HG03354 (cell line): Measurements from ENCODE around the gene PF4V1.
A peak's percentile ranks its signal among the peaks of the same experiment; 100 is the strongest.

ENCODE experiments used
- ATAC-seq: cut with Tn5 transposase; IDR thresholded peaks from one replicate; pipeline ENCODE4 v1.9.1; 2021; ENCODE audit warnings: mild to moderate bottlenecking; ENCODE audit not compliant: unreplicated experiment, poor library complexity, severe bottlenecking

The PF4V1 gene, protein sequence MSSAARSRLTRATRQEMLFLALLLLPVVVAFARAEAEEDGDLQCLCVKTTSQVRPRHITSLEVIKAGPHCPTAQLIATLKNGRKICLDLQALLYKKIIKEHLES

DNA sequence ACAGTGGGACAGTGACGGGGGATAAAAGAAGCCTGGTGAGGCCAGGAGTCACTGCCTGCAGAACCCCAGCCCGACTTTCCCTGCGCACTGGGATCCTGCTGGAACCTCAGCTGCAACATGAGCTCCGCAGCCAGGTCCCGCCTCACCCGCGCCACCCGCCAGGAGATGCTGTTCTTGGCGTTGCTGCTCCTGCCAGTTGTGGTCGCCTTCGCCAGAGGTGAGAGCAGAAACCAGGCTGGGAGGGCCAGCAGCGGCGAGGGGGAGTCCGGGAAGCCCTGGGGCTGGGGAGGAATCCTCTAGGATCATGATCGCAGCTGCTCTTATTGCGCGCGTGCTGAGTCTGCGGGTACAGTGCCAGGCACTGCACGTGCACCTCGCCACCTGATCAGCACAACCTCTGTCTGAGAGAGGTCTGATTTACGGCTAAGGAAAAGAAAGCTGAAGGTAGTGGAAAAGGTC is at the start of gene PF4V1:
Gene PF4V1 (plus strand): TSS at position 51 of the 459 bp plus-strand sequence. CDS start 67 bp downstream, at position 118.
- ATAC-seq, result no peak

DNA sequence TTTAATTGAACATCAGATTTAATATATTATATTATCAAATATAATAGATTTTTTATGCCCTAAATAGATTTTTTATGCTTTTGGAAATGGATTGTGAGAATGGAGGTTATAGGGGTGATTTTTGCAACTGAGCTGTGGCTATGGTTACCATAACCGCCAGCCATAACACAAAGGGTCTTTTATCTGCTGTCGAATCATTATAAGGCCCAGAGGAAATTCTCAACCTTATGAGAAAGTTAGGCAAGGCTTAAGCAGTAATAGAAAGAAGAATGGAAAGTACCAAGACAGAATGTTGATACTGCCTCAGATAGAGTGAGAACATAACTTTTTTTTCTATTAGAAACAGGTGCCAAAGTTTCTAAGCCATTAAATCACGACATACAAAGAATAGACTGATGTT is 42.9 kb upstream of the PF4V1 start:
- ATAC-seq, result no peak

DNA sequence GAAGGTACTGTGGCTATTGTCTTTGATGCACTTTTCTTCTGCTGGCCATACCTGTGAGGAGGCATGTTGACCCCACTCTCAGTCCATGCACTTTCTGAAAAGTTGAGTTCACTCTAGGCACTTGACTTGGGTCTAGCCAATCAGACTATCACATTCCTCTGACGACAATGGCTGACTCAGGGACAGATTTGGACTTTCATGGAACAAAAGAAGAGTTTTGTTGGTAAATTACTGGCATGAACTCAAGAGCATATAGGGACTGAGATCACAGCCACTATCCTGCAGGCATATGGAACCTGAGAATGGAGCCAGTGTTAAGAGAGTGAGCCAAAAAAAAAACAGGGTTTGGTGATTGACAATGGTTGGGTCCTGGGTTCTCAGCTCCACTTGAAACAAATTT is 41.3 kb upstream of the PF4V1 start:
- no peak for ATAC-seq

DNA sequence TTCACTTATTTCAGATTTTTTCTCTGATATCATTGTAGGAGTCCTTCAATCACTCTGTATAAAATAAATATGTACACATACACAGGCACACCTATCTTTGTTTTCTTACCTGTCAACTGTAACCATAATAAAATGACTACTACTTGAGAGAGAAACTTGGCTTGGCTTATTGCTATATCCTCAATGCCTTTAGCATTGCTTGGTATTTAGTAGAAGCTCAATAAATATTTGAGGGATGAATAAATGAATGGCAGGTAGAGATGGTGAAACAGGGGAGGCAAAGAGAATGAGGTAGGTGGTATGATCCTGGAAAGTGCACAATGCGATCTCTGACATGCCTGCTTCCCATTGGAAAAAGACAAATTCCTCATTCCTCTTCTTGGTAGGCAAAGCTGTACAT is 38.4 kb upstream of the PF4V1 start:
- no peak for ATAC-seq

DNA sequence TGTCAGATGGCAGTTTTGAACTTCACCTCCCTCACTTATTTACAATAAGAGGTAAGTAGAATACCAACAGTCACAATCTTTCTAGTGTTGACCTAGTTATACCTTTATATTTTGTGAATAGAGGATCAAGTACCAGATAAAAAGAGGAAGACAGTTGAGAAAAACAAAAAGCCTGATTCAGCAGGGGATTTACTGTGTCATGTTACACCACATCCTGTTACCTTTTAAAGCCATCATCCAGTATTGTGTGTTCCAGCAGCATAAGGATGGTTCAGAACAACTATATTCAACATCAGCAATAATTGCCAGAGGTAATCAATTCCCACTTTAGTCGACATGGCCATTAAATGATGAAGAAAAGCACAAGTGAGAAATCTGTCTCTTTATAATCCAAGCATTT is 38.0 kb upstream of the PF4V1 start:
- ATAC-seq, result peak; percentile 53

DNA sequence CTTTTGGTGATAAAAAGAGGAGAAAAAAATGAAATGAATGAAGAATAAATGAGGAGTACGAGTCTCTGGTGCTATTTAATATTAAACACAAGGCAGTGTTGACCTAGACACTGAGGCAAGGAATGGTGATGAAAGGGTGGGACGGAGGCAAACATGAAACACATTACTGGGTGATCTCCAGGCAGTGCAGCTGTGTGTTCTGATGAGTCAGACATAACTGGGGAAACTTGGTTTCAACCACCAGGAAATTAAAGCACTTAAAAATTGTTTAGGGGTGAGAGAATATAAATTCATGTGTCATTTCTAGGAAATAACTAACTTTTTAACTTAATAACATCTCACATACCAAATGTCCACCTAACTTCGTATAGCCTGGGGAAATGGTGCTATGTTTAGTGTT is 36.3 kb upstream of the PF4V1 start:
- no peak for ATAC-seq

DNA sequence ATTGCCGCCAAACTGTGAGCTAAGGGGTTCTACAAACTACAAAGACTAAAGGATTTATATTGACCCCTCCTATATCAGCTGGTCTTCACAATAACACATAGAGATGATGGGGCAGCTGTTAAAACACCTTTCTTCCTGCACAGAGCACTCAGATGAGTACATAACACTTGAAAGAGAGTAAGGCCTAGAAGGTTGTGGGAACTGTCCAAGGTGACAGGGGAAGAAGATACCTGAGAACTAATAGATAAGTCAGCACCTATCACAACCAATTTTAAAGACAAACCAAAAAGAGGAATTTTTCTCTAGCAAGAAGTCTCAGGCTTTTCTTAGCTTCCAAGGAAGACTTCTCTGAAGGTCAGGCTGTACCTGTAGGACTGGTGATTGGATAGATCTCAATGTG is 35.8 kb upstream of the PF4V1 start:
- ATAC-seq, result no peak

DNA sequence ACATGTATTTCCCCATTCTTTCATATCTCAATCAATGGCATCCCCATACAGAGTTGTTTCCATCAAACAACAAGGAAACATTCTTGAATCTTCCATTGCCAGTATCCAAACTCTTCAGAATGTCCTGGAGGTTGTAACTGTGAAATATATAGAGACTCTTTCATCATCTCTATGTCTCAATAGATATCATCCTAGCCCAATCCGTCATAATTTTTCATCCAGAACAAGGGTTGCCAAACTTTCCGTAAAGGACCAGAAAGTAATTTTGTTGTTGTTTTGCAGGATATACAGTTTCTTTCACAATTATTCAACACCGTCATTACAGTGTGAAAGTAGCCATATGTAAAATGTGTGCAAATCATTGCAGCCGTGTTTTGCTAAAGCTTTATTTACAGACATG is 31.8 kb upstream of the PF4V1 start:
- ATAC-seq, result no peak

DNA sequence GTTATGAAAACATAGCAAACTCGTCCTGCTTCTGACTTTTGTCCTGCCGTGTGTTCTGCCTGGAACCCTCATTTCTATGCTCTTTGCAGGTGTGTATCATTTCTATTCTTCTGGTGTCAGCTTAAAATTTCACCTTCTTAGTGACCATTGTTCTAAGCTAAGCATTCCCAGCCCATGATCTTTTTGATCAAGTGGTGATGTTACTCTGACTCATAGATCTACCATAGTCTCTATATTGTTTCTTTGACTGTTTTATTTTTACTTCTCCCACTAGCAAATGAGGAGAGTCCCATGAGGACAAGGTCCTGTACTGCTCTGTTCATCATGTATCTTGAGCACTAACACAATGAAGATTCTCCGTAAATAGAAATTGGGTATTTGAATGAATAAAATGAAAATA is 30.7 kb upstream of the PF4V1 start:
- ATAC-seq, result no peak

DNA sequence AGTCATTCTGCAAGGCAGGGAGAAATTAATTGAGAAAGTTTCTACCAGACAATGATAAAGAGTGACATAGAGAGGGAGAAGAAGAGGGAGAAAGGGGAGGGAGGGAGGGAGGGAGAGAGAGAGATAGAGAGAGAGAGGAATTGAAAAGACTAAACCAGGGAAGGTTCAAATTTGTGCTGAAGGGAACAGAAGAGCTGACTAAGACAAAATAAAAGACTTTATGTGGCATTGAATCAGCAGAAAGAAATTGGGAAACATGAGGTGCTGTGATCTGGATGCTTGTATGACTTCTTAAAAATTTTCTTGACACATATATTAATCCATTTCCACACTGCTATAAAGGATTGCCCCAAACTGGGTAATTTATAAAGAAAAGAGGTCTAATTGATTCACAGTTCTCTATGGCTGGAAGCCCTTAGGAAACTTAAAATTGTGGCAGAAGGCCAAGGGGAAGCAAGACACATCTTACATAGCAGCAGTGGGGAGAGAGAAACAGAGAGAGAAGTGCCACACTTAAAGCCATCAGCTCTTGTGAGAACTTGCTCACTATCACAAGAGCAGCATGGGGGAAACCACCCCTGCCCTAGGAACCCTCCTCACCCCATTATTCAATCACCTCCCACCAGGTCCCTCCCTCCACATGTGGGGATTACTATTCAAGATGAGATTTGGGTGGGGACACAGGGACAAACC is 30.1 kb upstream of the PF4V1 start:
- ATAC-seq, result no peak

DNA sequence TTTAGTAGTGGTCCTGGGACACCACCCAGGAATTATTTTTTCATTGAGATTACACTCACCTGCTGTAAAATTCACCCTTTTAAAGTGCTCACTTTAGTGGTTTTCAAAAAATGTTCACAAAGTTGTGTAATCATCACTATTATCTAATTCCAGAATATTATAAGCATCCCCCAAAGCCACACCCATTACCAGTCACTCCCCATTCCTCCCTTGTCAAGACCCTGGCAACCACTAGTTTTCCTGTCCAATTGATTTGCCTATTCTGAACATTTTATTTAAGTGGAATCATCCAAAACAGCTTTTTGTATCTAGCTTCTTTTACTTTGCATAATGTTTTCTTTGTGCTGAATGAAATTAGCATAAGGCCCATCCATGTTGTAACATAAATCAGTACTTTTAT is 29.3 kb upstream of the PF4V1 start:
- ATAC-seq, result no peak

DNA sequence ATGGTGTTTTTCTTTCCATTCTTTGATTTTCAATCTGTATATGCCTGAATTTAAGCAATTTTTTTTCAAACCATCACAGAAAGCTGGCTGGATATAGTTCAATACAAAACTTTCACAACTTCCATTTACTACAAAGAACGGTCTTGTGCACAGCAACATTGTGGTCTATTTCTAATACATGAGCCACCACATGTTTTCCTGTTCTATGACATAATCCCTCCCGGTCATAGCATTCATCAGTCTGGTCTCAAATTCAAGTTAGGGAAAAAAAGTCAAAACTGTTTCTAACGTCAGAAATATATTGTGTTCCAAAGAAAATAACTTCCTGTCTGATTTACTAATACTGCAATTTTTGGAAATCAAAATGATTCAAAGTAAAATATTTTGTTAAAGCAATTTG is 24.1 kb upstream of the PF4V1 start:
- ATAC-seq, result no peak

DNA sequence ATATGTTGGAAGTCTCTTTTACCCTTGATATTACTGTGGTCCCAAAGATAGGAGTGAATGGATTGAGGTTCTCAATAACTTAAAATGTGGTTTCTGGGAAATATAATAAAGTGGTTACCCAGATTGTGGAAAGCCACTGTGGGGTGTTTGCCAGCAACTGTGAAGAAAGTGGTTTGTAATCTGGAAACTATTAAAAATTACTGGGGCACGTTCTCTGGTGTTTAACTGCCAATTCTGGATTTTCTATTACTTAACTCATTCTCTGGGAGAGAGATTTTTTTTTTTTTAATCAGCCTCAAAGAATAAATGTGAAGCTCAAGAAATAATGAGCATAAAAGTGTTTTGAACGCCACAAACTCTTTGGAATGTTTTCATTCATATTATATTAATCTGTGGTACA is 21.5 kb upstream of the PF4V1 start:
- ATAC-seq, result no peak

DNA sequence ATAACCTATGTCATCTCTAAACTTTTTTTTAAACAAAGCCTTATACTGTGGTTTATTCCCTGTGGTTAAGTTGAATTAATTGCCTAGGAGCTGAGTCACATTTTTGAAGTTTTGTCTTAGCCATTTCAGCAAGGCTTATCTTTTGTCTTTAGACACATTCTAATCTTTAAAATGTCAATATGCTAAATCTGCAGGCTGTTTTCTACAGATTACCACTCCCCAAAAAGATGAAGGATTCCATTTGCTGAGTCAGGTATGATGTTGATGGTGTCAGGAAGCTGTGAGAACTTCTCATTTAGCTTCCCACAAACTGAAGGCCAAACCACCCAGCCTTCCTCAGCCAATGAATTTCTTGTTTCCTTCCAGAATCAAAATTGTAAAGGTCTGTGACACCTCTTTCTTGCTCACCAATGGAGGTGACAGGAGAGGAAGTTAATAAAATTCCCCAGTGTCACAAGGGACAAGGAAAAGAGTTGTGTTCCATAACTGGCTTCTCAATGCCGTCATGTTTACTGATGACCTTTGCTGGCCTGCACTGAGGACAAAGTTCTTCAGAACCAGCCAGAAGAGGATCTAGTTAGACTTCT is 20.4 kb upstream of the PF4V1 start:
- no peak for ATAC-seq

DNA sequence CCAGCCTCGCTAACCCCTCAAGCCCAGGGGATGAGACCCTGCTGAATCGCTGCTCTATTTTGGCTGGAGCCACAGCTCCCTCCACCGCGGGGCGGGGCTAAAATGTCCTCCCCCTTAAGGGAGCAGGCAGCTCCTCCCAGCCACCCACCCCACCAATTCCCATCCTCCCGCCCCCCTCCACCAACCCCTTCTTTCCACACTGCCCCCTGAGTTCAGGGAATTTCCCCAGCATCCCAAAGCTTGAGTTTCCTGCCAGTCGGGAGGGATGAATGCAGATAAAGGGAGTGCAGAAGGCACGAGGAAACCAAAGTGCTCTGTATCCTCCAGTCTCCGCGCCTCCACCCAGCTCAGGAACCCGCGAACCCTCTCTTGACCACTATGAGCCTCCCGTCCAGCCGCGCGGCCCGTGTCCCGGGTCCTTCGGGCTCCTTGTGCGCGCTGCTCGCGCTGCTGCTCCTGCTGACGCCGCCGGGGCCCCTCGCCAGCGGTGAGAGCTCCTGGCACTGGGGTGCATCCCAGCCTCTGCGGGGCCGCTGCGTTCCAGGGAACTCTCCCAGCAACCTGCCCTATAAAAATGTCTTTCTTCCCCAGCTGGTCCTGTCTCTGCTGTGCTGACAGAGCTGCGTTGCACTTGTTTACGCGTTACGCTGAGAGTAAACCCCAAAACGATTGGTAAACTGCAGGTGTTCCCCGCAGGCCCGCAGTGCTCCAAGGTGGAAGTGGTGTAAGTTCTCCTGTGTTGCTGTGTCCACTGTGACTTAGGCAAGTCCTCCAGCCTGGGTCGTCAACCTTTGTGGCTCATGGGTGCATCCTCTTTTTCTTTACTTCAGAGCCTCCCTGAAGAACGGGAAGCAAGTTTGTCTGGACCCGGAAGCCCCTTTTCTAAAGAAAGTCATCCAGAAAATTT is 16.5 kb upstream of the PF4V1 start, which contains the start of gene CXCL6:
Gene CXCL6 (plus strand): TSS at position 306 of the 907 bp plus-strand sequence. CDS start 73 bp downstream, at position 379.
- ATAC-seq, result no peak

DNA sequence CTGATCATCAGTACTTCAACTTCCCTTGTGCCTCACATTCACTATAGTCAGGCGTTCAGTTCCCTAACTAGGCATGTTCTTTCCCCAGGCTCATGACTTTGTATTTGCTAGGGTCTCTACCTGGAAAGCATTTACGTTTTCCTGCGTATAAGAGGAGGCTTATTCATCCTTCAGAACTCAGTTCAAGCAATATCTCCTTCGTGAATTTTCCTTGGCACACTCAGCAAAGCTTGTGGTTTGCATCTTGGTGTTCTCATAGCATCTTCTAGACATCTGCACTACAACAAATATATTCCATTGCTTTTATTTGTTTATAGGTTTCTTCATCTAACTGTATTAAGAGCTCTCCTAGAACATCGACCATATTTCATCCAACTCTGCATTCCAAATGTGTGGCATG is 14.0 kb upstream of the PF4V1 start:
- no peak for ATAC-seq

DNA sequence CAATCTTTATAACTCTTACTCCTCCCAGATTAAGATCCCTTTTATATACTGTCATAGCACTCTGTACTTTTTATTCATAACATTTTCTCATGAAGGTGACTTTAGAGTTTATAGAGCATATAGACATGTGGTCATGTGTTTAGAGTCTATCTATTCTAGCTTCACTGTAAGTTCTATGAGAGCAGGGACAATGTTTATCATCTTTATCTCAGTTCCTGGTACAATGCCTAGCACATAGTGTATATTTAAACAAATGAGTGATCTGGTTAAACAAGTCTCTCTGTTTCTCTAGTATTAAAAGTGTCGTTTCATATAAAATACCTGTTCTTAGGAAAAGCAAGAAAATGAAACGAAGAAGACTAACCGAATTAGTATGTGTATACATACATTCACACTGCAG is 13.4 kb upstream of the PF4V1 start:
- no peak for ATAC-seq

DNA sequence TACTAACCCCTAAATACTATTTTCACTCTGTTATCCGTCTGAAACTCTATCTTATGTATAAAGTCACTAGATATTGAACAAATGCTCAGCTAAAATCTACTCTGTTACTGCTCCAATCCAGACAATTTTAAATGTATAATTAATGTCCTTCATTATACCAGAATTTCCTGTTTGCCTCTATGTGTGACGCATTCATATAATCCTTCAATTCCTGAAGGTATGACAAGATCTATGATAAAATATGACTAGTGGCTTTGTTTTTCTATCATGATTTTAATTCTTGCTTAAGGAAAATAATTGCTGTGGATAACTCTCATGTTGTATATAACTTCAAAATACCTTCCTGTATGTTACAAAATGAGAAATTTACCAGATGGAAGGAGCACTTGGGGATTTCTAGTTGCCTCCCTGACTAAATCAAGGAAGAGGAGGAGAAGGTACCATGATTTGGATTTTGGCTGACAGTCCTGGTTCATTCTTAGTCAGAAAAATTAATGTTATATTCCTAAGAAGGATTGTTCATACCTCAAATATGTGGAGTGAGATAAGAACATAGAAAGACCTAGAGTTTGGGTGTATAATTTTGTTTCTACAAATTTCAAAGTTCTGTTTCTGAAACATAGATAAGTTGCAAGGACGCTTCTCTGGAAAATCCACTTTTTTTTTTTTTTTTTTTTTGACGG is 11.7 kb upstream of the PF4V1 start:
- ATAC-seq, result no peak

DNA sequence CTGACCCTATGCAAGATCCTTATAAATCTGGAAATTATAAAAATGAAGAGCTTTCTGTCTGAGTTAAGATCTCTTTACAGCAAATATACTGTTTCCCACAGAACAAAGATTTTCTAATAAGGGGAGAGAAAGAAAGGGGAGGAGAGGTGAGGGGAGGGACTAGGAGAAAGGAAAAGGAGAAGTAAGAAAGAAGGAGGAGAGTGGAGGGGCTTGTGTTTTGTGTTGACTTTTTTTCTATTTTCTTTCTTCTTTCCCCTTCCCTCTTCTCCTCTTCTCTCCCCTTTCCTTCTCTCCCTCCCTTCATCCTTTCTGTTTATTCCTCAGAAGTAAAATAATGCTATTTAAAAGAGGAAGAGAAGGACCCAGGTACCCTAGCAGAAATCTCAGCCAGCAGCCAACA is 10.4 kb upstream of the PF4V1 start:
- no peak for ATAC-seq

DNA sequence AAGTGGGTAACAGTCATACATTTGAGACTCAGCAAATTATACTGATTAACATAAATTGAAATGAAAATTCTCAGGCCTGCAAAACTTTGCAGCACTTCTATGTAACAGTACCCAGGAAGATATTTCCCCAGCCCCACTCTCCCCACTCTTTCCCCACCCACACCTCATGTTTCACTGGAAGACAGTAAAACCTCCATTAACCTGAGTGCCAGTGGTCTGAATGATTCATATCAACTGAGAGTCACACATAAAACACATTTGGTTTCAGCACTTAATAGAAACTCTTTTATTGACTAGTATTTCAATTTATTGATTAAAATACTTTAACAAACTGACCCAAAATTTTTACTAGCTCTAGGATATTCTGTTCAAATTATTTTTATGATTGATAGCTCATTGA is 9.7 kb upstream of the PF4V1 start:
- no peak for ATAC-seq
